ENCODE results near the gene RPS6KA1.

RPS6KA1 gene

GRCh38 chr1:26546375-26546774, 16.8 kb downstream of the RPS6KA1 start:
- no peak for TF ChIP-seq CTCF (IDR thresholded peaks at IDR 0.05; ENCODE audit: insufficient read depth, low read length, poor library complexity, severe bottlenecking)
- DNase-seq (ENCODE audit: extremely low read depth, insufficient read length) = no peak
- Histone ChIP-seq H3K27me3 (replicated peaks; ENCODE audit: control insufficient read depth, insufficient read depth, low read length) (no peaks in the 10 kb centered on the region), H3K36me3 (ENCODE audit: control insufficient read depth, insufficient read depth, low read length) (peaks cover 18% of the 10 kb centered on the region), H3K4me3 (replicated peaks; ENCODE audit: low read depth, low read length) (peak overlapping the region; percentile 95)

GRCh38 chr1:26546819-26547218, 17.3 kb downstream of the RPS6KA1 start:
- H3K4me3 ChIP-seq (replicated peaks; ENCODE audit: low read depth, low read length) = peak overlapping the region; percentile 95
- no peak for TF ChIP-seq CTCF (IDR thresholded peaks at IDR 0.05; ENCODE audit: insufficient read depth, low read length, poor library complexity, severe bottlenecking)
- DNase-seq (ENCODE audit: extremely low read depth, insufficient read length) = no peak
- peaks cover 21% of the 10 kb centered on the region for H3K36me3 ChIP-seq (ENCODE audit: control insufficient read depth, insufficient read depth, low read length)
- H3K27me3 ChIP-seq (replicated peaks; ENCODE audit: control insufficient read depth, insufficient read depth, low read length) = no peaks in the 10 kb centered on the region

GRCh38 chr1:26548841-26549240, 19.3 kb downstream of the RPS6KA1 start:
- TF ChIP-seq CTCF (IDR thresholded peaks at IDR 0.05; ENCODE audit: insufficient read depth, low read length, poor library complexity, severe bottlenecking) = no peak
- peaks cover 30% of the 10 kb centered on the region for H3K36me3 ChIP-seq (ENCODE audit: control insufficient read depth, insufficient read depth, low read length)
- DNase-seq (ENCODE audit: extremely low read depth, insufficient read length) = no peak

GRCh38 chr1:26550946-26551345, 21.4 kb downstream of the RPS6KA1 start:
- no peak for DNase-seq (ENCODE audit: extremely low read depth, insufficient read length)
- H3K36me3 ChIP-seq (ENCODE audit: control insufficient read depth, insufficient read depth, low read length) = peaks cover 46% of the 10 kb centered on the region
- no peak for TF ChIP-seq CTCF (IDR thresholded peaks at IDR 0.05; ENCODE audit: insufficient read depth, low read length, poor library complexity, severe bottlenecking)

More at GRCh38 chr1:26548841-26549240, 19.3 kb downstream of the RPS6KA1 start:
- Histone ChIP-seq H3K4me3 (replicated peaks; ENCODE audit: low read depth, low read length) (no peak overlapping the region), H3K27me3 (replicated peaks; ENCODE audit: control insufficient read depth, insufficient read depth, low read length) (no peaks in the 10 kb centered on the region)

GRCh38 chr1:26552720-26553119, 23.2 kb downstream of the RPS6KA1 start:
- no peak for TF ChIP-seq CTCF (IDR thresholded peaks at IDR 0.05; ENCODE audit: insufficient read depth, low read length, poor library complexity, severe bottlenecking)
- Histone ChIP-seq H3K27me3 (replicated peaks; ENCODE audit: control insufficient read depth, insufficient read depth, low read length) (no peaks in the 10 kb centered on the region), H3K4me3 (replicated peaks; ENCODE audit: low read depth, low read length) (no peak overlapping the region), H3K36me3 (ENCODE audit: control insufficient read depth, insufficient read depth, low read length) (peaks cover 56% of the 10 kb centered on the region)
- DNase-seq (ENCODE audit: extremely low read depth, insufficient read length) = no peak

More at GRCh38 chr1:26550946-26551345, 21.4 kb downstream of the RPS6KA1 start:
- Histone ChIP-seq H3K4me3 (replicated peaks; ENCODE audit: low read depth, low read length) (no peak overlapping the region), H3K27me3 (replicated peaks; ENCODE audit: control insufficient read depth, insufficient read depth, low read length) (no peaks in the 10 kb centered on the region)
